GM18867 (cell line): ENCODE results near the gene MEOX1.
"Not testable (repeated sequence)": the region's sequence is repeated elsewhere in the genome, so short reads cannot be mapped to it uniquely, and the experiment has no call there.

Experiments used
- ATAC-seq: cut with Tn5 transposase; IDR thresholded peaks from one replicate; pipeline ENCODE4 v1.9.1; 2021; ENCODE audit warnings: mild to moderate bottlenecking, moderate library complexity; ENCODE audit not compliant: unreplicated experiment

The MEOX1 gene

GRCh38 chr17:43661699-43662412 lies at the start of gene MEOX1:
Gene MEOX1, minus strand, starts transcription at chr17:43661922. Its CDS starts 388 bp downstream, at chr17:43661534.
- no peak for ATAC-seq

- no peak for ATAC-seq
Measured at GRCh38 chr17:43710101-43710500, 48.4 kb upstream of the MEOX1 start.

GRCh38 chr17:43709210-43709609 lies 47.5 kb upstream of the MEOX1 start:
- ATAC-seq = no peak

GRCh38 chr17:43707184-43707583 lies 45.5 kb upstream of the MEOX1 start:
- no peak for ATAC-seq

- no peak for ATAC-seq
Measured at GRCh38 chr17:43706235-43706634, 44.5 kb upstream of the MEOX1 start.

- no peak for ATAC-seq
Measured at GRCh38 chr17:43703630-43704029, 41.9 kb upstream of the MEOX1 start.

- no peak for ATAC-seq
Measured at GRCh38 chr17:43702637-43703036, 40.9 kb upstream of the MEOX1 start.

- ATAC-seq = peak; percentile 84
Measured at GRCh38 chr17:43701318-43701743, 39.6 kb upstream of the MEOX1 start.

- ATAC-seq = no peak
Measured at GRCh38 chr17:43699438-43699756, 37.7 kb upstream of the MEOX1 start.

- ATAC-seq = no peak
Measured at GRCh38 chr17:43698678-43699437, 37.1 kb upstream of the MEOX1 start.

- no peak for ATAC-seq
Measured at GRCh38 chr17:43697937-43698336, 36.2 kb upstream of the MEOX1 start.

- ATAC-seq = no peak
Measured at GRCh38 chr17:43696891-43697290, 35.2 kb upstream of the MEOX1 start.

- ATAC-seq = no peak
Measured at GRCh38 chr17:43695970-43696865, 34.5 kb upstream of the MEOX1 start.

GRCh38 chr17:43694081-43694870 lies 32.6 kb upstream of the MEOX1 start:
- ATAC-seq = peak; percentile 48

GRCh38 chr17:43691317-43691693 lies 29.6 kb upstream of the MEOX1 start:
- ATAC-seq = no peak

GRCh38 chr17:43690624-43691316 lies 29.0 kb upstream of the MEOX1 start:
- ATAC-seq = no peak

- ATAC-seq = no peak
Measured at GRCh38 chr17:43689814-43690213, 28.1 kb upstream of the MEOX1 start.

- ATAC-seq = no peak
Measured at GRCh38 chr17:43689131-43689530, 27.4 kb upstream of the MEOX1 start.

- not testable (repeated sequence) for ATAC-seq
Measured at GRCh38 chr17:43686957-43687356, 25.2 kb upstream of the MEOX1 start.
